Non-pigmented ciliary epithelial cell (primary cell): ENCODE data around the gene EGLN1.

Source experiments
- DNase-seq: peaks from one replicate; pipeline ENCODE4 v3.0.0-alpha.2; 2010; ENCODE audit warnings: low read depth

EGLN1 gene

GRCh38 chr1:231420959-231421545 lies 1.0 kb downstream of the EGLN1 start:
- DNase-seq = no peak

GRCh38 chr1:231420299-231420958 lies 1.7 kb downstream of the EGLN1 start:
- no peak for DNase-seq

- DNase-seq = no peak
Measured at GRCh38 chr1:231419738-231420298, 2.3 kb downstream of the EGLN1 start.

- DNase-seq = no peak
Measured at GRCh38 chr1:231419147-231419546, 2.9 kb downstream of the EGLN1 start.

- DNase-seq = no peak
Measured at GRCh38 chr1:231418741-231419107, 3.4 kb downstream of the EGLN1 start.

GRCh38 chr1:231418101-231418740 lies 3.9 kb downstream of the EGLN1 start:
- DNase-seq = no peak

GRCh38 chr1:231417513-231417912 lies 4.6 kb downstream of the EGLN1 start:
- no peak for DNase-seq

GRCh38 chr1:231416901-231417300 lies 5.2 kb downstream of the EGLN1 start:
- DNase-seq = no peak

GRCh38 chr1:231415018-231415583 lies 7.0 kb downstream of the EGLN1 start:
- no peak for DNase-seq

- no peak for DNase-seq
Measured at GRCh38 chr1:231414260-231415016, 7.6 kb downstream of the EGLN1 start.

GRCh38 chr1:231413749-231414082 lies 8.4 kb downstream of the EGLN1 start:
- no peak for DNase-seq

- DNase-seq = no peak
Measured at GRCh38 chr1:231411036-231411531, 11.0 kb downstream of the EGLN1 start.

- DNase-seq = no peak
Measured at GRCh38 chr1:231410036-231410612, 12.0 kb downstream of the EGLN1 start.

- DNase-seq = no peak
Measured at GRCh38 chr1:231408528-231409094, 13.5 kb downstream of the EGLN1 start.

- DNase-seq = no peak
Measured at GRCh38 chr1:231407547-231408396, 14.3 kb downstream of the EGLN1 start.

GRCh38 chr1:231407049-231407448 lies 15.0 kb downstream of the EGLN1 start:
- DNase-seq = no peak

- DNase-seq = no peak
Measured at GRCh38 chr1:231404318-231404717, 17.8 kb downstream of the EGLN1 start.

GRCh38 chr1:231401478-231401877 lies 20.6 kb downstream of the EGLN1 start:
- no peak for DNase-seq

- no peak for DNase-seq
Measured at GRCh38 chr1:231397886-231398671, 24.0 kb downstream of the EGLN1 start.

GRCh38 chr1:231396643-231397042 lies 25.4 kb downstream of the EGLN1 start:
- DNase-seq = no peak
